Duodenal mucosa (tissue), 2 donors: ENCODE measurements around the gene SIRPB2.

Source experiments
- H3K27ac ChIP-seq: one replicate; pipeline ENCODE4 v1.7.0; 2013; ENCODE audit warnings: low read depth, low read length
- H3K27me3 ChIP-seq, 2 donors: one replicate each; pipeline ENCODE4 v1.7.0; 2013; ENCODE audit warnings: low read length in 2 of 2, control low read depth in 1 of 2; ENCODE audit not compliant: insufficient read depth in 2 of 2, control insufficient read depth in 1 of 2
- H3K36me3 ChIP-seq, 2 donors: one replicate each; pipeline ENCODE4 v1.7.0; 2013; ENCODE audit warnings: low read length in 2 of 2, control low read depth in 1 of 2; ENCODE audit not compliant: insufficient read depth in 2 of 2, control insufficient read depth in 1 of 2
- H3K4me1 ChIP-seq, 2 donors: one replicate each; pipeline ENCODE4 v1.7.0; 2013; ENCODE audit warnings: low read length in 2 of 2, control low read depth in 1 of 2; ENCODE audit not compliant: insufficient read depth in 2 of 2, control insufficient read depth in 1 of 2
- H3K4me3 ChIP-seq, 2 donors: one replicate each; pipeline ENCODE4 v1.7.0; 2013; ENCODE audit warnings: low read length in 2 of 2, low read depth in 1 of 2
- H3K9ac ChIP-seq, 2 donors: one replicate each; pipeline ENCODE4 v1.7.0; 2013; ENCODE audit warnings: low read length in 2 of 2, low read depth in 1 of 2
- H3K9me3 ChIP-seq, 2 donors: one replicate each; pipeline ENCODE4 v1.7.0; 2013; ENCODE audit warnings: low read length in 2 of 2, control low read depth in 1 of 2; ENCODE audit not compliant: control insufficient read depth in 1 of 2

The SIRPB2 gene

GRCh38 chr20:1486566-1486965 lies 4.7 kb downstream of the SIRPB2 start:
- no peak overlapping the region for H3K9ac ChIP-seq
- H3K36me3 ChIP-seq: no peaks in the 10 kb centered on the region
- H3K27ac ChIP-seq: no peak overlapping the region
- no peaks in the 10 kb centered on the region for H3K4me1 ChIP-seq
- H3K27me3 ChIP-seq: no peaks in the 10 kb centered on the region
- no peaks in the 10 kb centered on the region for H3K9me3 ChIP-seq
- H3K4me3 ChIP-seq: no peak overlapping the region

DNA sequence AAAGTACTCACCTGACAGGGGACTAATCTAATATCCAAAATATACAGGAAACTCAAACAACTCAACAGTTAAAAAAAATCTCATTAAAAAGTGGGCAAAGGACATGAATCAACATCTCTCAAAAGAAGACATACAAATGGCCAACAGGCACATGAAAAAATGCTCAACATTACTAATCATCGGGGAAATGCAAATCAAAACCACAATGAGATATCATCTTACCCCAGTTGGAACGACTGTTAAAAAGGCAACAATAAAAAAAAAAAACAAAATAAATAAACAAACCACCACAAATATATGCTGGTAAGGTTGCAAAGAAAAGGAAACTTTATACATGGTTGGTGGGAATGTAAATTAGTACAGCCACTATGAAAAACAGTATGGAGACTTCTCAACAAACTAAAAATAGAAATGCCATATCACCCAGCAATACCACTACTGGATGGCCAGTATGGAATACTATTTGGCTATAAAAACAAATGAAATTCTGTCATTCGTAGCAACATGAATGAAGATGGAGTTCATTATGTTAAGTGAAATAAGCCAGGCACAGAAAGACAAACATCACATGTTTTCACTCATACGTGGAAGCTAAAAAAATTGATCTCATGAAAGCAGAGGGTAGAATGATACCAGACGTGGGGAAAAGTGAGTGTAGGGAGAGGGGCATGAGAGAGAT lies 6.6 kb downstream of the SIRPB2 start:
- H3K27ac ChIP-seq: no peak overlapping the region
- H3K27me3 ChIP-seq: no peaks in the 10 kb centered on the region
- no peaks in the 10 kb centered on the region for H3K36me3 ChIP-seq
- H3K4me3 ChIP-seq: no peak overlapping the region
- H3K9ac ChIP-seq: no peak overlapping the region
- H3K4me1 ChIP-seq: no peaks in the 10 kb centered on the region
- H3K9me3 ChIP-seq: no peaks in the 10 kb centered on the region

- Histone ChIP-seq H3K4me1 (no peaks in the 10 kb centered on the region), H3K27me3 (no peaks in the 10 kb centered on the region)
Measured at GRCh38 chr20:1479831-1480595, 11.2 kb downstream of the SIRPB2 start.

GRCh38 chr20:1478566-1478965 lies 12.7 kb downstream of the SIRPB2 start:
- no peak overlapping the region for H3K4me3 ChIP-seq
- H3K36me3 ChIP-seq: no peaks in the 10 kb centered on the region
- H3K27ac ChIP-seq: no peak overlapping the region
- peaks cover 3 to 4% of the 10 kb centered on the region in 2 donors for H3K4me1 ChIP-seq
- H3K9me3 ChIP-seq: no peaks in the 10 kb centered on the region
- H3K27me3 ChIP-seq: no peaks in the 10 kb centered on the region
- H3K9ac ChIP-seq: no peak overlapping the region

More at GRCh38 chr20:1479831-1480595, 11.2 kb downstream of the SIRPB2 start:
- Histone ChIP-seq H3K4me3 (no peak overlapping the region), H3K9me3 (no peaks in the 10 kb centered on the region), H3K9ac (no peak overlapping the region), H3K27ac (no peak overlapping the region), H3K36me3 (no peaks in the 10 kb centered on the region)

DNA sequence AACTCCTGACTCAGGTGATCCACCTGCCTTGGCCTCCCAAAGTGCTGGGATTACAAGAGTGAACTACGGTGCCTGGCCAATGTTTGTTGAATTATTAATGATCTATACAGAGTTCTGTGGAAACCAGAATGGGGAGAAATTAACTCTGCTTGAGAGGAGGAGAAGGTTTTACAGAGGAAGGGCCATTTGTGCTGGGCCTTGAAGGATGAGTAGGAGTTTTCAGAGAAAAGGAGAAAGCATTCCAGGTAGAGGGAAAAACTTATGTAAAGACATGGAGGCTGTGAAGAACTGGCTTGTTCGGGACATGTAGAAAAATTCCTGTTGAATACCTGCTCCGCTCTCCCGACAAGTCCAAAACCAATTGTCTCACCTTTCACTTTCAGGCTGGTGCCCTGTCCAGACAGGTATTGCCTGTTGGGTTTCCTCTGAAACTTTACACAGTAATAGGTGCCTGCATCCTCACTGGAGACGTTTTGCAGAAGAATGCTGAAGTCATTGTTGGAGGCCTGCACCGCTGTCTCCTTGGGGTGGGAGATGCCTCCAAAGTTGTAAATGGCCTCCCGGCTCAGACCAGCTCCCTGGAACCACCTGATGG lies 13.2 kb downstream of the SIRPB2 start:
- Histone ChIP-seq H3K27me3 (peaks cover 0 to under 1% of the 10 kb centered on the region in 2 donors), H3K4me1 (peaks cover 8 to 9% of the 10 kb centered on the region in 2 donors), H3K9me3 (no peaks in the 10 kb centered on the region), H3K36me3 (no peaks in the 10 kb centered on the region), H3K27ac (no peak overlapping the region), H3K9ac (no peak overlapping the region), H3K4me3 (no peak overlapping the region)

GRCh38 chr20:1474817-1475603 lies 16.2 kb downstream of the SIRPB2 start:
- Histone ChIP-seq H3K27me3 (peaks cover 0 to 3% of the 10 kb centered on the region in 2 donors), H3K27ac (no peak overlapping the region), H3K9me3 (no peaks in the 10 kb centered on the region), H3K36me3 (no peaks in the 10 kb centered on the region), H3K9ac (no peak overlapping the region), H3K4me1 (peaks cover 26 to 31% of the 10 kb centered on the region in 2 donors), H3K4me3 (no peak overlapping the region)

- no peaks in the 10 kb centered on the region for H3K36me3 ChIP-seq
- no peaks in the 10 kb centered on the region for H3K9me3 ChIP-seq
Measured at GRCh38 chr20:1474325-1474724, 16.9 kb downstream of the SIRPB2 start.

DNA sequence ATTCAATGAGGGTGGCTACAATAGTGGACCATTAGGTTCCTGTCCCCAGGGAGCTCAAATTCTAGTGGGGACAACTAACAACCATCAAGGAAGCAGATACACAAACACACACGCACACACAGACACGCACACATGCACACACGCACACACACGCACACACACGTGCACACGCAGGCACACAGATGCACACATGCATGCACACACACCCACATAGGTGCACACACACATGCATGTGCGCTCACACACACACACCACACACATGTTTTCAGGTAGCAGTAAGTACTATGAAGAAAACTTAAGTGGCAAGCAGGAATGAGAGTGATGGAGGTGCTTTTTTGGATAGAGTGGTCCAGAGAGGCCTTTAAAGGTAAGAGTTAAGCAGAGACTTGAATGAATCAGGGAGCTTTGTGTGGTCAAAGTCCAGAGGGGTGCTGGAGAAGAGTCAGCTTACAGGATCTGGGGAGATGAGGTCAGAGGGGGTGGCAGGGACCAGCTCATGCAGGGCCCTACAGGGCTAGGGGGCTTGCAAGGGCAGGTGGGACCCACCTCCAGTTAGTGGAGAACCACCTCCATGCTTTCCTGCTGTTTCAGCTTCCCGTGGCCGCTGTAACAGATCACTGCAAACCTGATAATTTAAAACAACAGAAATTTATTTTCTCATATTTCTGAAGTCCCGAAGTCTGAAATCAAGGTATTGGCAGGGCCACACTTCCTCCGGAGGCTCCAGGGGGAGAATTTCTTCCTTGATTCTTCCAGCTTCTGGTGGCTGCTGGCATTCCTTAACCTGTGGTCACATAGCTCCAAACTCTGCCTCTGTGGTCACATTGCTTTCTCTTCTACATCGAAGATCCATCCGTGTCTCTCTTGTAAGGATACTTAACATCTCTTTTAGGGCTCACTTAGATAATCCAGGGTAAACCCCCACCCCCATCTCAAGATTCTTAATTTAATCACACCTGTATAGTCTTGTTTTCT lies 17.7 kb downstream of the SIRPB2 start:
- Histone ChIP-seq H3K27me3 (peaks cover 0 to 3% of the 10 kb centered on the region in 2 donors), H3K36me3 (no peaks in the 10 kb centered on the region), H3K4me1 (peaks cover 38 to 43% of the 10 kb centered on the region in 2 donors), H3K9ac (peak overlapping the region in 1 of 2 donors; percentile 27), H3K27ac (no peak overlapping the region), H3K4me3 (no peak overlapping the region), H3K9me3 (no peaks in the 10 kb centered on the region)

More at GRCh38 chr20:1474325-1474724, 16.9 kb downstream of the SIRPB2 start:
- Histone ChIP-seq H3K27ac (no peak overlapping the region), H3K27me3 (peaks cover 0 to 3% of the 10 kb centered on the region in 2 donors), H3K4me3 (no peak overlapping the region), H3K4me1 (peaks cover 30 to 37% of the 10 kb centered on the region in 2 donors), H3K9ac (no peak overlapping the region)
